Spleen (tissue), 7 donors: ENCODE data around the gene MTHFR.

Experiments used
- CTCF ChIP-seq, 11 experiments: fragments of 200-600 bp in 7 of 11; fragments of 450-650 bp in 4 of 11; sonication (generic) in 4 of 11; IDR thresholded peaks in 8 of 11; conservative IDR thresholded peaks in 3 of 11; 1 replicate in 7 of 11; 2 replicates in 4 of 11; pipeline versions ENCODE4 v1.4.0 to v1.8.0; 2016 to 2021; ENCODE audit warnings: antibody characterized with exemption in 11 of 11, inconsistent platforms in 4 of 11, mild to moderate bottlenecking in 1 of 11
- POLR2A ChIP-seq, 3 donors: fragments of 450-650 bp; IDR thresholded peaks; one replicate each; pipeline ENCODE4 v1.5.1; 2017; ENCODE audit warnings: antibody characterized with exemption in 3 of 3, mild to moderate bottlenecking in 1 of 3
- POLR2AphosphoS5 ChIP-seq, 3 donors: sonication (generic); formaldehyde crosslinking; IDR thresholded peaks; one replicate each; pipeline ENCODE4 v1.5.1; 2017; ENCODE audit warnings: antibody characterized with exemption in 3 of 3
- donor health status: DM: no; HTN: no; CAD: no; lungs with moderate emphysema.
- donor health status: DM: no; HTN: no; CAD: no.
- donor health status: DM: no; HTN: no; CAD: no.

DNA sequence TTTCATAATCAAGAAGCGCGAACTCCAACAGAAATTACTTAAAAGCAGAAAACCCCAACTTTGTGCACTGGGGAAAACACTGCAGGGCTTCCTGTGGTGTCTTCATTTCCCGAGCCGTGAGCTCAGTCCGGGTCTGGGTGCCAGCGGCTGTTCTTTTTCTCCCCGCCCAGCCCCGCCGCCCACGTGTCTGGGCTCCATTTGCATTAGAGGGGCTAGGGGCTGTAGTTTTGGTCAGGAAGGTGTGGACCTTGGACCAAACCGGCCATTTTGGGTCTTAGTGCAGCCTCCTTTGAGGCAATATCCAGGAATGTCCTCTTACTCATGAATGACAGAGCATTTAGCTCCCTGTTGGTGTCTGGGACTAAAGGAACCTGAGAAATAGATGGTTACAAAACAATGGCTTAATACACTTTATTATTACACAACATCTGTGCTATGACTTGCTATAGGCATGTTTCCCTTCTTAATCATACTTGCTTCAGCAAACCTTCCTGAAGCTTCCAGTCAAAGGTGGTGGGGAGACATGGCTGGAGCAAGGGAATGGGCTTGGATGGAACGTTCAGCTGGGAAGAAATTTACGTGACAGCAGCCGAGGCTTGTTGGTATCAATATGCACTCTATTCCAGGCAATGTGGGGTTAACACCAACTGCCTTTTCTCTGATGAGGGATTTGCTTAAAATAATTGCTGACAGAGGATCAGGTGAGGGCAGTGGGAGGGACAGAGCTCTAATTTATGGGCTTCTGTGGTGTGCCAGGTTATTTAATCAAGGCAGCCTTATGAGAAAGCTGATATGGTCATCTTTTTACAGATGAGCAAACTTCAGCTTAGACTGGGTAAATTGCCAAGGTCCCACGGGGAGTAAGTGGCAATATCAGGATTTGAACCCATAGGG is 68.8 kb downstream of the MTHFR start:
- TF ChIP-seq POLR2A (IDR thresholded peaks at IDR 0.05) (no peak), CTCF (IDR thresholded peaks at IDR 0.05 in 8 of 11, conservative IDR thresholded peaks at IDR 0.05 in 3 of 11) (no peak), POLR2AphosphoS5 (IDR thresholded peaks at IDR 0.05) (peak; percentile 5 to 57 (median 13))
